ENCODE results near the gene URGCP.

URGCP gene

DNA sequence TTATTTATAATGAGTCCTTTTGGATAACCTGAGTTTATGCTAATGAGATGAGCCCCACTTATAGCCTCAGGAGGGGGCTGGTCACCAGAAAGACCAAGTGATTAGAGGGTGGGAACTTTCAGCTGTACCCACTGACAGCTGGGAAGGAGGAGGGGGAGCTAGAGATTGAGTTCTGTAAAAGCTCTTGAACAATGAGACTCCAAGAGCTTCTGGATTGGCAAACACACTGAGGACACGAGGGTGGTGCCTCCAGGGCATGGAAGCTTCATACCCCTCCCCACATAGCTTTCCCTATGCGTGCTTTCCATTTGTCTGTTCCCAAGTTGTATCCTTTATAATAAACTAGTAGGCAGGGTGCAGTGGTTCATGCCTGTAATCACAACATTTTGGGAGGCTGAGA, 57.3 kb downstream of the URGCP start:
- no CpG with 5 or more reads among the region's 2 CpGs for WGBS (ENCODE audit: extremely low coverage, insufficient coverage, low lambda C conversion rate)
- H3K56ac ChIP-seq (ENCODE audit: low read length), result no peak overlapping the region
- H3K23ac ChIP-seq (ENCODE audit: low read length), result no peak overlapping the region
- DNase-seq, result peak; percentile 21
- H2BK120ac ChIP-seq (ENCODE audit: low read depth, low read length), result no peak overlapping the region
- H4K8ac ChIP-seq (ENCODE audit: low read depth, low read length), result no peak overlapping the region
- H3K4me3 ChIP-seq (ENCODE audit: low read length), result no peak overlapping the region
- no peak overlapping the region for H2BK5ac ChIP-seq (ENCODE audit: low read length)
- no peak overlapping the region for H3K9ac ChIP-seq (ENCODE audit: low read length)
- H3K36me3 ChIP-seq (ENCODE audit: control insufficient read depth, insufficient read depth, low read length), result no peaks in the 10 kb centered on the region
- no peaks in the 10 kb centered on the region for H3K79me2 ChIP-seq (ENCODE audit: control insufficient read depth, insufficient read depth, low read length)
- H3K4me1 ChIP-seq (ENCODE audit: control insufficient read depth, low read depth, low read length), result no peaks in the 10 kb centered on the region
- no peaks in the 10 kb centered on the region for H3K79me1 ChIP-seq (ENCODE audit: low read length)
- H4K5ac ChIP-seq (ENCODE audit: low read length), result no peak overlapping the region
- no peak overlapping the region for H3K18ac ChIP-seq (ENCODE audit: low read length)
- no peak overlapping the region for H3K4ac ChIP-seq (ENCODE audit: low read depth, low read length)
- H3K4me2 ChIP-seq (ENCODE audit: low read length), result no peak overlapping the region
- H3K27me3 ChIP-seq (ENCODE audit: insufficient read depth, low read length, poor library complexity), result no peaks in the 10 kb centered on the region
- H2AK5ac ChIP-seq (ENCODE audit: low read length), result no peak overlapping the region
- H3K27ac ChIP-seq (ENCODE audit: low read depth, low read length), result no peak overlapping the region
- no peak overlapping the region for H2BK15ac ChIP-seq (replicated peaks; ENCODE audit: low read depth)

DNA sequence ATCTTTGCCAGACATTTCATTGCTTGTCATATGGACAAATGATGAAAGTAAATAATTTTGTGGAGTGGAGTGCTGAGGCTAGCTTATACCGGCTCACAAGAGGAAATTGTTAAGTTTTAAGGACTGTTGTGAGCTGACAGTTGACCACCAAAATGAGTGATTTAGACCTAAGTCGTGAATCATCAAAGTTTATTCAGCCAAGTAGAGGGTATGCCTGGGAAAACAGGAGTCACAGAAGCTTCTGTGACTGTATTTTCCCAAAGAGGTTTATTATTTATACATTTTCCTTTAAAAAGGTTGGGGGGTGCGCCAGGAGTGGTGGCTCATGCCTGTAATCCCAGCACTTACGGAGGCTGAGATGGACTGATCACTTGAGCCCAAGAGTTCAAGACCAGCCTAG, 58.9 kb downstream of the URGCP start:
- H3K9ac ChIP-seq (ENCODE audit: low read length), result no peak overlapping the region
- no CpG with 5 or more reads among the region's 4 CpGs for WGBS (ENCODE audit: extremely low coverage, insufficient coverage, low lambda C conversion rate)
- no peak overlapping the region for H3K4me3 ChIP-seq (ENCODE audit: low read length)
- no peaks in the 10 kb centered on the region for H3K36me3 ChIP-seq (ENCODE audit: control insufficient read depth, insufficient read depth, low read length)
- H2AK5ac ChIP-seq (ENCODE audit: low read length), result no peak overlapping the region
- H2BK120ac ChIP-seq (ENCODE audit: low read depth, low read length), result no peak overlapping the region
- H3K79me1 ChIP-seq (ENCODE audit: low read length), result no peaks in the 10 kb centered on the region
- H3K18ac ChIP-seq (ENCODE audit: low read length), result no peak overlapping the region
- H3K27me3 ChIP-seq (ENCODE audit: insufficient read depth, low read length, poor library complexity), result no peaks in the 10 kb centered on the region
- H4K8ac ChIP-seq (ENCODE audit: low read depth, low read length), result no peak overlapping the region
- no peaks in the 10 kb centered on the region for H3K4me1 ChIP-seq (ENCODE audit: control insufficient read depth, low read depth, low read length)
- no peak overlapping the region for H3K27ac ChIP-seq (ENCODE audit: low read depth, low read length)
- no peak for DNase-seq
- no peaks in the 10 kb centered on the region for H3K79me2 ChIP-seq (ENCODE audit: control insufficient read depth, insufficient read depth, low read length)
- H4K5ac ChIP-seq (ENCODE audit: low read length), result no peak overlapping the region
- no peak overlapping the region for H3K23ac ChIP-seq (ENCODE audit: low read length)
- no peak overlapping the region for H3K56ac ChIP-seq (ENCODE audit: low read length)
- no peak overlapping the region for H3K4me2 ChIP-seq (ENCODE audit: low read length)
- no peak overlapping the region for H2BK5ac ChIP-seq (ENCODE audit: low read length)
- no peak overlapping the region for H2BK15ac ChIP-seq (replicated peaks; ENCODE audit: low read depth)
- H3K4ac ChIP-seq (ENCODE audit: low read depth, low read length), result no peak overlapping the region

DNA sequence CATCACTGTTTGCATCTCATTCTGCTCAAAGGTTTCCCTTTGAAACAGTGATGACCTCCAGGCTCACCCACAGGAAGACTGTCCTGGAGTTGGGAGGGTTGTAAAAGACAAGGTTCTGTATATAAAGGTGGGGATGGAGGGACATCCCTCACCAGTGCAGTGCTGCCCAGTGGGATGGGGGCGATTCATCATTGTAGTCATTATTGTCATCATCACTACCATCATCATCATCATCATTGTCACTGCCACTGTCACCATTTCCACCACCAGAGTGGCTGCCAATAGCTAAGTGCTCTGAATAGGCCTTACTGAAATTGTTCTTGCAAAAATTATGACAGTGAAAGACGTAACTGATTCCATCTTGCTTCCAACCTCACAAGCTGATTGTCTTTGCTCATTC, 61.7 kb downstream of the URGCP start:
- H2BK120ac ChIP-seq (ENCODE audit: low read depth, low read length), result no peak overlapping the region
- H3K79me1 ChIP-seq (ENCODE audit: low read length), result no peaks in the 10 kb centered on the region
- H2AK5ac ChIP-seq (ENCODE audit: low read length), result no peak overlapping the region
- no peaks in the 10 kb centered on the region for H3K79me2 ChIP-seq (ENCODE audit: control insufficient read depth, insufficient read depth, low read length)
- no peak overlapping the region for H4K5ac ChIP-seq (ENCODE audit: low read length)
- no peak overlapping the region for H3K9ac ChIP-seq (ENCODE audit: low read length)
- H3K23ac ChIP-seq (ENCODE audit: low read length), result no peak overlapping the region
- H3K4me3 ChIP-seq (ENCODE audit: low read length), result no peak overlapping the region
- DNase-seq, result no peak
- H2BK15ac ChIP-seq (replicated peaks; ENCODE audit: low read depth), result no peak overlapping the region
- no peak overlapping the region for H2BK5ac ChIP-seq (ENCODE audit: low read length)
- H3K4me2 ChIP-seq (ENCODE audit: low read length), result no peak overlapping the region
- no peak overlapping the region for H3K56ac ChIP-seq (ENCODE audit: low read length)
- no peaks in the 10 kb centered on the region for H3K4me1 ChIP-seq (ENCODE audit: control insufficient read depth, low read depth, low read length)
- H3K27ac ChIP-seq (ENCODE audit: low read depth, low read length), result no peak overlapping the region
- no peaks in the 10 kb centered on the region for H3K36me3 ChIP-seq (ENCODE audit: control insufficient read depth, insufficient read depth, low read length)
- no CpG with 5 or more reads among the region's 2 CpGs for WGBS (ENCODE audit: extremely low coverage, insufficient coverage, low lambda C conversion rate)
- H4K8ac ChIP-seq (ENCODE audit: low read depth, low read length), result no peak overlapping the region
- H3K27me3 ChIP-seq (ENCODE audit: insufficient read depth, low read length, poor library complexity), result no peaks in the 10 kb centered on the region
- no peak overlapping the region for H3K4ac ChIP-seq (ENCODE audit: low read depth, low read length)
- H3K18ac ChIP-seq (ENCODE audit: low read length), result no peak overlapping the region

DNA sequence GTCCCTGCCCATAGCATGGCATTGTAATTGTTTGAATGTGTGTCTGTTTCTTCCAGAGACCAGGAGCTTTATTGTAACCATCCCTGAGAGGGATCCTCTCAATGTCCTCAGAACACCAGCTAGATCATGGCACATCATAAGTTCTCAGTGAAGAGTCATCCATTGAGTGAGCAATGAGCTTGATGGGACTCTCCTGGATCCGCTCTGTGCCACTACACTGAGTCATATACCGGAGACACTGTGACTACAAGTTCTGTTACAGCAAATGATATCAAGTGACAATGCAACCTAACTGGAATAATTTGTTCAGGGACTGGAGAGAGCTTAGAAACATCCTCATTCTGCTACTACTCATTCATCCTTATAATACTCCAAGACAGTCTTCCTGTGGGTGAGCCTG, 62.1 kb downstream of the URGCP start:
- no peaks in the 10 kb centered on the region for H3K27me3 ChIP-seq (ENCODE audit: insufficient read depth, low read length, poor library complexity)
- H3K56ac ChIP-seq (ENCODE audit: low read length), result no peak overlapping the region
- no peak overlapping the region for H2AK5ac ChIP-seq (ENCODE audit: low read length)
- no peak overlapping the region for H3K4ac ChIP-seq (ENCODE audit: low read depth, low read length)
- H2BK15ac ChIP-seq (replicated peaks; ENCODE audit: low read depth), result no peak overlapping the region
- no peaks in the 10 kb centered on the region for H3K79me1 ChIP-seq (ENCODE audit: low read length)
- H3K36me3 ChIP-seq (ENCODE audit: control insufficient read depth, insufficient read depth, low read length), result no peaks in the 10 kb centered on the region
- H3K79me2 ChIP-seq (ENCODE audit: control insufficient read depth, insufficient read depth, low read length), result no peaks in the 10 kb centered on the region
- H3K4me3 ChIP-seq (ENCODE audit: low read length), result no peak overlapping the region
- H3K4me2 ChIP-seq (ENCODE audit: low read length), result no peak overlapping the region
- no peak overlapping the region for H3K18ac ChIP-seq (ENCODE audit: low read length)
- H3K9ac ChIP-seq (ENCODE audit: low read length), result no peak overlapping the region
- no peak overlapping the region for H3K27ac ChIP-seq (ENCODE audit: low read depth, low read length)
- no peak overlapping the region for H3K23ac ChIP-seq (ENCODE audit: low read length)
- H3K4me1 ChIP-seq (ENCODE audit: control insufficient read depth, low read depth, low read length), result no peaks in the 10 kb centered on the region
- DNase-seq, result no peak
- no peak overlapping the region for H4K8ac ChIP-seq (ENCODE audit: low read depth, low read length)
- no peak overlapping the region for H2BK120ac ChIP-seq (ENCODE audit: low read depth, low read length)
- no peak overlapping the region for H2BK5ac ChIP-seq (ENCODE audit: low read length)
- WGBS (ENCODE audit: extremely low coverage, insufficient coverage, low lambda C conversion rate), result no CpG with 5 or more reads among the region's 2 CpGs
- no peak overlapping the region for H4K5ac ChIP-seq (ENCODE audit: low read length)

DNA sequence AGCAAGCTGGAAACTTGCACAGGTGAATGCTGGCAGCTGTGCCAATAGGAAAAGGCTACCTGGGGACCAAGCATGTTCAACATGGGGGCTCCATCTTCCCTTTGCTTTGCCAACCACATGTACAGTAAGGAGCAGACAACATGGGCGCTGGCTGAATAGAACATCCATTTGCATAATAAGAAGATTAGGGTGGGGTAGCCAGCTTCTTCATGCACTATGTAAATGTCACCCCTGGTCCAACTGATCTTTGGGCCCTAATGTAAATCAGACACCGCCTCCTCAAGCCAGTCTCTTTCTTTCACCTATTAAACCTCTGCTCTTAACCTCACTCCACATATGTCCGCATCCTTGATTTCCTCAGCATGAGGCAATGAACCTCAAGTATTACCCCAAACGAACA, 63.1 kb downstream of the URGCP start:
- Histone ChIP-seq H3K79me1 (ENCODE audit: low read length) (no peaks in the 10 kb centered on the region), H3K56ac (ENCODE audit: low read length) (no peak overlapping the region), H3K4me1 (ENCODE audit: control insufficient read depth, low read depth, low read length) (peaks cover 4% of the 10 kb centered on the region), H2BK15ac (replicated peaks; ENCODE audit: low read depth) (no peak overlapping the region), H3K4me3 (ENCODE audit: low read length) (no peak overlapping the region), H4K5ac (ENCODE audit: low read length) (no peak overlapping the region), H4K8ac (ENCODE audit: low read depth, low read length) (no peak overlapping the region), H3K79me2 (ENCODE audit: control insufficient read depth, insufficient read depth, low read length) (no peaks in the 10 kb centered on the region), H3K36me3 (ENCODE audit: control insufficient read depth, insufficient read depth, low read length) (no peaks in the 10 kb centered on the region), H3K4me2 (ENCODE audit: low read length) (no peak overlapping the region), H3K9ac (ENCODE audit: low read length) (no peak overlapping the region), H3K4ac (ENCODE audit: low read depth, low read length) (no peak overlapping the region), H2BK5ac (ENCODE audit: low read length) (no peak overlapping the region), H3K27ac (ENCODE audit: low read depth, low read length) (no peak overlapping the region), H2BK120ac (ENCODE audit: low read depth, low read length) (no peak overlapping the region), H3K23ac (ENCODE audit: low read length) (no peak overlapping the region), H2AK5ac (ENCODE audit: low read length) (no peak overlapping the region), H3K18ac (ENCODE audit: low read length) (no peak overlapping the region), H3K27me3 (ENCODE audit: insufficient read depth, low read length, poor library complexity) (no peaks in the 10 kb centered on the region)
- DNase-seq, result no peak
- WGBS (ENCODE audit: extremely low coverage, insufficient coverage, low lambda C conversion rate), result no CpG with 5 or more reads among the region's 4 CpGs

DNA sequence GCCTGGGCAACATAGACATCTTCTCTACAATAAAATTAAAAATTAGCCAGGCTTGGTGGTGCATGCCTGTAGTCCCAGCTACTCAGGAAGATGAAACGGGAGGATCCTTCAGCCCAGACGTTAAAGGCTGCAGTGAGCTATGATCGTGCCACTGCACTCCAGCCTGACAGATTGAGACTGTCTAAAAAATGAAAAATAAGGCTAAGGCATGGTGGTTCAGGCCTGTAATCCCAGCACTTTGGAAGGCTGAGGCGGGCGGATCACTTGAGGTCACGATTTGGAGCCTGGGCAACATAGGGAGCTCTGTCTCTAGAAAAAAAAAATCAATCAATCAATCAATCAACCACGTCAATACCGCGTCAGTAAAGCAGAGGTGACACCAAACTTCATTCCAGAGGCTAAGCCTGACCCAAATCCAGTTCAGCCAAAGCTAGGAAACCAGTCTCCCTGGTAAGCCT, 68.2 kb downstream of the URGCP start:
- Histone ChIP-seq H3K23ac (ENCODE audit: low read length) (peak overlapping the region; percentile 66), H3K4ac (ENCODE audit: low read depth, low read length) (peak overlapping the region; percentile 62), H3K27me3 (ENCODE audit: insufficient read depth, low read length, poor library complexity) (no peaks in the 10 kb centered on the region), H3K18ac (ENCODE audit: low read length) (peak overlapping the region; percentile 25), H3K9ac (ENCODE audit: low read length) (peak overlapping the region; percentile 69), H3K56ac (ENCODE audit: low read length) (peak overlapping the region; percentile 91), H2BK15ac (replicated peaks; ENCODE audit: low read depth) (no peak overlapping the region), H2AK5ac (ENCODE audit: low read length) (no peak overlapping the region), H3K4me3 (ENCODE audit: low read length) (no peak overlapping the region), H4K5ac (ENCODE audit: low read length) (no peak overlapping the region), H3K4me2 (ENCODE audit: low read length) (peak overlapping the region; percentile 56), H2BK120ac (ENCODE audit: low read depth, low read length) (no peak overlapping the region), H3K27ac (ENCODE audit: low read depth, low read length) (no peak overlapping the region), H3K79me1 (ENCODE audit: low read length) (no peaks in the 10 kb centered on the region), H3K79me2 (ENCODE audit: control insufficient read depth, insufficient read depth, low read length) (no peaks in the 10 kb centered on the region), H4K8ac (ENCODE audit: low read depth, low read length) (no peak overlapping the region), H3K4me1 (ENCODE audit: control insufficient read depth, low read depth, low read length) (peaks cover 4% of the 10 kb centered on the region), H2BK5ac (ENCODE audit: low read length) (no peak overlapping the region), H3K36me3 (ENCODE audit: control insufficient read depth, insufficient read depth, low read length) (no peaks in the 10 kb centered on the region)
- no CpG with 5 or more reads among the region's 9 CpGs for WGBS (ENCODE audit: extremely low coverage, insufficient coverage, low lambda C conversion rate)
- no peak for DNase-seq

Measured in mesendoderm (in vitro differentiated cells).